Nephron progenitor cell (in vitro differentiated cells): ENCODE data around the gene NMT1.

ENCODE experiments used
- DNase-seq: peaks from one replicate; pipeline ENCODE4 v3.0.0; 2021
- H3K27ac Mint-ChIP-seq: 2 replicates; pipeline ENCODE4 v1.8.0; 2021; ENCODE audit warnings: mild to moderate bottlenecking, moderate library complexity, mixed read lengths
- H3K27me3 Mint-ChIP-seq: 2 replicates; pipeline ENCODE4 v1.8.0; 2021; ENCODE audit warnings: mild to moderate bottlenecking, low read depth, mixed read lengths; ENCODE audit not compliant: poor library complexity
- H3K36me3 Mint-ChIP-seq: 2 replicates; pipeline ENCODE4 v1.8.0; 2021; ENCODE audit warnings: low read depth, mixed read lengths
- H3K4me1 Mint-ChIP-seq: 2 replicates; pipeline ENCODE4 v1.8.0; 2021; ENCODE audit warnings: mixed read lengths
- H3K4me3 Mint-ChIP-seq: 2 replicates; pipeline ENCODE4 v1.8.0; 2021; ENCODE audit warnings: mild to moderate bottlenecking, moderate library complexity, mixed read lengths
- H3K9me3 Mint-ChIP-seq: 2 replicates; pipeline ENCODE4 v1.8.0; 2021; ENCODE audit warnings: mild to moderate bottlenecking, moderate library complexity, mixed read lengths
- CTCF ChIP-seq: fragments of 200-600 bp; sonication (generic); IDR thresholded peaks from 2 replicates; pipeline ENCODE4 v1.5.0; 2021; ENCODE audit warnings: antibody characterized with exemption

Gene NMT1

GRCh38 chr17:45098081-45098868 is 37.2 kb downstream of the NMT1 start:
- Mint-ChIP-seq H3K27me3 (no peaks in the 10 kb centered on the region), H3K4me3 (no peak overlapping the region), H3K27ac (peak overlapping the region; percentile 73), H3K9me3 (no peaks in the 10 kb centered on the region), H3K36me3 (peaks cover 61% of the 10 kb centered on the region), H3K4me1 (peaks cover 12% of the 10 kb centered on the region)
- TF ChIP-seq CTCF = no peak
- DNase-seq = no peak

- DNase-seq = peak; percentile 93
- H3K27me3 Mint-ChIP-seq = no peaks in the 10 kb centered on the region
- H3K4me1 Mint-ChIP-seq = peaks cover 12% of the 10 kb centered on the region
- no peaks in the 10 kb centered on the region for H3K9me3 Mint-ChIP-seq
- peak; percentile 84 for TF ChIP-seq CTCF
- H3K4me3 Mint-ChIP-seq = no peak overlapping the region
- peaks cover 59% of the 10 kb centered on the region for H3K36me3 Mint-ChIP-seq
- peak overlapping the region; percentile 86 for H3K27ac Mint-ChIP-seq
Measured at GRCh38 chr17:45098869-45099616, 37.9 kb downstream of the NMT1 start.

- H3K4me1 Mint-ChIP-seq = peaks cover 12% of the 10 kb centered on the region
- H3K4me3 Mint-ChIP-seq = no peak overlapping the region
- TF ChIP-seq CTCF = no peak
- no peak for DNase-seq
- peak overlapping the region; percentile 90 for H3K27ac Mint-ChIP-seq
- no peaks in the 10 kb centered on the region for H3K27me3 Mint-ChIP-seq
- peaks cover 45% of the 10 kb centered on the region for H3K36me3 Mint-ChIP-seq
- H3K9me3 Mint-ChIP-seq = no peaks in the 10 kb centered on the region
Measured at GRCh38 chr17:45101546-45101882, 40.4 kb downstream of the NMT1 start.

GRCh38 chr17:45101883-45102811 is 41.0 kb downstream of the NMT1 start:
- peaks cover 48% of the 10 kb centered on the region for H3K36me3 Mint-ChIP-seq
- DNase-seq = no peak
- no peak for TF ChIP-seq CTCF
- no peaks in the 10 kb centered on the region for H3K27me3 Mint-ChIP-seq
- H3K4me1 Mint-ChIP-seq = peaks cover 12% of the 10 kb centered on the region
- no peaks in the 10 kb centered on the region for H3K9me3 Mint-ChIP-seq
- H3K27ac Mint-ChIP-seq = peak overlapping the region; percentile 90
- H3K4me3 Mint-ChIP-seq = no peak overlapping the region

GRCh38 chr17:45102856-45103255 is 41.7 kb downstream of the NMT1 start:
- Mint-ChIP-seq H3K27ac (peak overlapping the region; percentile 90), H3K36me3 (peaks cover 44% of the 10 kb centered on the region), H3K9me3 (no peaks in the 10 kb centered on the region), H3K4me1 (peaks cover 12% of the 10 kb centered on the region), H3K4me3 (no peak overlapping the region), H3K27me3 (no peaks in the 10 kb centered on the region)
- DNase-seq = no peak
- no peak for TF ChIP-seq CTCF
